ENCODE measurements around the gene PRKCQ. TPM values are rescaled to one million over a fixed set of nuclear protein-coding genes. Genes with fewer than 3 reads are reported as not detected.

The PRKCQ gene
- total RNA-seq, 1 experiment from 2014 or later, result 4.0 TPM

GRCh38 chr10:6458814-6459213 is 121.3 kb downstream of the PRKCQ start:
- DNase-seq, result no peak
- no peaks in the 10 kb centered on the region for H3K9me2 ChIP-seq (ENCODE audit: insufficient read depth)
- no peak overlapping the region for H2AFZ ChIP-seq
- no peaks in the 10 kb centered on the region for H3K27me3 ChIP-seq (ENCODE audit: insufficient read depth, low read depth)
- no peaks in the 10 kb centered on the region for H3K36me3 ChIP-seq (ENCODE audit: low read depth)
- ChIA-PET CTCF (no interaction called here), POLR2A (ENCODE audit: unreplicated experiment) (no interaction called here)
- no peaks in the 10 kb centered on the region for H3K79me2 ChIP-seq (ENCODE audit: low read depth)
- H3K4me1 ChIP-seq (replicated peaks; ENCODE audit: insufficient read depth), result no peaks in the 10 kb centered on the region
- H3K4me2 ChIP-seq, result no peak overlapping the region
- TF ChIP-seq EZH2 (IDR thresholded peaks at IDR 0.05; ENCODE audit: low read depth) (no peak), CTCF (conservative IDR thresholded peaks at IDR 0.05) (no peak)
- no peak overlapping the region for H3K4me3 ChIP-seq
- H3F3A ChIP-seq (ENCODE audit: insufficient read depth, low read depth), result no peaks in the 10 kb centered on the region
- intact Hi-C loops (cut with micrococcal nuclease; ENCODE audit: unreplicated experiment), result no loop called here
- H4K20me1 ChIP-seq (ENCODE audit: insufficient read depth), result no peaks in the 10 kb centered on the region
- no peaks in the 10 kb centered on the region for H3K9me3 ChIP-seq (ENCODE audit: insufficient read depth, low read depth)
- no peak overlapping the region for H3K27ac ChIP-seq
- BruUV-seq (replicated peaks), result no TSS peak

GRCh38 chr10:6457376-6457775 is 122.7 kb downstream of the PRKCQ start:
- Histone ChIP-seq H3K27ac (no peak overlapping the region), H3K4me2 (no peak overlapping the region), H3K79me2 (ENCODE audit: low read depth) (no peaks in the 10 kb centered on the region), H3K27me3 (ENCODE audit: insufficient read depth, low read depth) (no peaks in the 10 kb centered on the region), H3F3A (ENCODE audit: insufficient read depth, low read depth) (no peaks in the 10 kb centered on the region), H3K36me3 (ENCODE audit: low read depth) (no peaks in the 10 kb centered on the region), H4K20me1 (ENCODE audit: insufficient read depth) (no peaks in the 10 kb centered on the region), H3K4me3 (no peak overlapping the region), H3K4me1 (replicated peaks; ENCODE audit: insufficient read depth) (no peaks in the 10 kb centered on the region), H3K9me3 (ENCODE audit: insufficient read depth, low read depth) (no peaks in the 10 kb centered on the region), H2AFZ (no peak overlapping the region), H3K9me2 (ENCODE audit: insufficient read depth) (no peaks in the 10 kb centered on the region)
- no TSS peak for BruUV-seq (replicated peaks)
- no peak for TF ChIP-seq CTCF (conservative IDR thresholded peaks at IDR 0.05)
- TF ChIP-seq EZH2 (IDR thresholded peaks at IDR 0.05; ENCODE audit: low read depth), result no peak
- CTCF ChIA-PET, result no interaction called here
- intact Hi-C loops (cut with micrococcal nuclease; ENCODE audit: unreplicated experiment), result no loop called here
- POLR2A ChIA-PET (ENCODE audit: unreplicated experiment), result no interaction called here
- DNase-seq, result no peak

GRCh38 chr10:6456067-6456466 is 124.0 kb downstream of the PRKCQ start:
- Histone ChIP-seq H2AFZ (no peak overlapping the region), H3K9me2 (ENCODE audit: insufficient read depth) (no peaks in the 10 kb centered on the region), H3K79me2 (ENCODE audit: low read depth) (no peaks in the 10 kb centered on the region), H3K27me3 (ENCODE audit: insufficient read depth, low read depth) (no peaks in the 10 kb centered on the region), H3K4me2 (no peak overlapping the region), H3K4me3 (no peak overlapping the region), H3K36me3 (ENCODE audit: low read depth) (no peaks in the 10 kb centered on the region), H3K27ac (no peak overlapping the region), H3K4me1 (replicated peaks; ENCODE audit: insufficient read depth) (no peaks in the 10 kb centered on the region), H4K20me1 (ENCODE audit: insufficient read depth) (no peaks in the 10 kb centered on the region), H3K9me3 (ENCODE audit: insufficient read depth, low read depth) (no peaks in the 10 kb centered on the region), H3F3A (ENCODE audit: insufficient read depth, low read depth) (no peaks in the 10 kb centered on the region)
- TF ChIP-seq CTCF (conservative IDR thresholded peaks at IDR 0.05), result no peak
- no peak for TF ChIP-seq EZH2 (IDR thresholded peaks at IDR 0.05; ENCODE audit: low read depth)
- intact Hi-C loops (cut with micrococcal nuclease; ENCODE audit: unreplicated experiment), result no loop called here
- no peak for DNase-seq
- ChIA-PET CTCF (no interaction called here), POLR2A (ENCODE audit: unreplicated experiment) (no interaction called here)
- no TSS peak for BruUV-seq (replicated peaks)
